A673 (cell line): ENCODE data around the gene CNP. TPM values are rescaled to one million over a fixed set of nuclear protein-coding genes. Genes with fewer than 3 reads are reported as not detected.

Experiments
- BruUV-seq: library from RNA; stranded (reverse); fragments of 400-500 nt; replicated peaks from 2 replicates; lab custom pipeline; 2021; lab: Mats Ljungman, UMichigan
- CTCF ChIA-PET: fragments of 300-600 bp; sonication (Branson Sonifier 250); formaldehyde crosslinking; loops from one replicate; lab custom pipeline; 2022; ENCODE audit warnings: antibody characterized with exemption; lab: Charles Lee
- POLR2A ChIA-PET: fragments of 300-600 bp; sonication (Branson Sonifier 250); formaldehyde crosslinking; loops from one replicate; lab custom pipeline; 2022; ENCODE audit warnings: antibody characterized with exemption; ENCODE audit not compliant: low non-redundant PET; lab: Charles Lee
- DNase-seq: peaks from one replicate; pipeline ENCODE4 v3.0.0-alpha.2; 2015; ENCODE audit warnings: low spot score
- H3K27ac ChIP-seq: fragments of 200-600 bp; sonication (generic); 2 replicates; pipeline ENCODE4 v1.5.1; 2016; ENCODE audit warnings: mixed run types, low read depth, mild to moderate bottlenecking, mixed read lengths, antibody characterized with exemption, low read length; ENCODE audit not compliant: poor library complexity, severe bottlenecking
- H3K27me3 ChIP-seq: fragments of 200-600 bp; sonication (generic); replicated peaks from 2 replicates; pipeline ENCODE4 v1.6.1; 2017; ENCODE audit warnings: mixed run types, low read depth, mild to moderate bottlenecking, mixed read lengths, antibody characterized with exemption, low read length; ENCODE audit not compliant: insufficient read depth, poor library complexity
- H3K36me3 ChIP-seq: fragments of 200-600 bp; sonication (generic); 2 replicates; pipeline ENCODE4 v1.6.1; 2016; ENCODE audit warnings: mixed run types, mild to moderate bottlenecking, mixed read lengths, antibody characterized with exemption, low read length; ENCODE audit not compliant: insufficient read depth, poor library complexity, severe bottlenecking
- H3K4me1 ChIP-seq: fragments of 200-600 bp; sonication (generic); 2 replicates; pipeline ENCODE4 v1.6.1; 2017; ENCODE audit warnings: mixed run types, mild to moderate bottlenecking, mixed read lengths, antibody characterized with exemption, low read length; ENCODE audit not compliant: insufficient read depth, poor library complexity, severe bottlenecking
- H3K4me3 ChIP-seq: fragments of 200-600 bp; sonication (generic); 2 replicates; pipeline ENCODE4 v1.5.1; 2016; ENCODE audit warnings: low read depth, mixed run types, mild to moderate bottlenecking, mixed read lengths, low read length; ENCODE audit not compliant: poor library complexity, severe bottlenecking
- H3K9me3 ChIP-seq: fragments of 200-600 bp; sonication (generic); 2 replicates; pipeline ENCODE4 v1.6.1; 2016; ENCODE audit warnings: mixed run types, low read depth, mild to moderate bottlenecking, mixed read lengths, antibody characterized with exemption, low read length; ENCODE audit not compliant: poor library complexity, severe bottlenecking
- EZH2 ChIP-seq: fragments of 200-600 bp; sonication (generic); IDR thresholded peaks from 2 replicates; pipeline ENCODE4 v1.6.1; 2017; ENCODE audit warnings: borderline replicate concordance, low read depth, mild to moderate bottlenecking, mixed read lengths, antibody characterized with exemption, low read length; ENCODE audit not compliant: poor library complexity, severe bottlenecking
- intact Hi-C: fragments of 100-400 bp; cut with micrococcal nuclease; formaldehyde crosslinking; loops from one replicate; pipeline ENCODE4 v1.10.0; 2022; ENCODE audit not compliant: unreplicated experiment
- total RNA-seq: library from RNA; stranded (reverse); gene quantifications from 2 replicates; pipeline ENCODE4 v1.2.3, GENCODE V29; 2021
- TF ChIP-seq, protein P1 (sequence below): fragments of 300-800, 200-600 bp; sonication (generic); conservative IDR thresholded peaks from 2 replicates; pipeline ENCODE4 v1.5.1; 2017; ENCODE audit warnings: low read depth, mild to moderate bottlenecking, antibody characterized with exemption, low read length, moderate library complexity, mixed read lengths

CNP gene
- total RNA-seq, 1 experiment from 2014 or later, result 55.6 TPM

DNA sequence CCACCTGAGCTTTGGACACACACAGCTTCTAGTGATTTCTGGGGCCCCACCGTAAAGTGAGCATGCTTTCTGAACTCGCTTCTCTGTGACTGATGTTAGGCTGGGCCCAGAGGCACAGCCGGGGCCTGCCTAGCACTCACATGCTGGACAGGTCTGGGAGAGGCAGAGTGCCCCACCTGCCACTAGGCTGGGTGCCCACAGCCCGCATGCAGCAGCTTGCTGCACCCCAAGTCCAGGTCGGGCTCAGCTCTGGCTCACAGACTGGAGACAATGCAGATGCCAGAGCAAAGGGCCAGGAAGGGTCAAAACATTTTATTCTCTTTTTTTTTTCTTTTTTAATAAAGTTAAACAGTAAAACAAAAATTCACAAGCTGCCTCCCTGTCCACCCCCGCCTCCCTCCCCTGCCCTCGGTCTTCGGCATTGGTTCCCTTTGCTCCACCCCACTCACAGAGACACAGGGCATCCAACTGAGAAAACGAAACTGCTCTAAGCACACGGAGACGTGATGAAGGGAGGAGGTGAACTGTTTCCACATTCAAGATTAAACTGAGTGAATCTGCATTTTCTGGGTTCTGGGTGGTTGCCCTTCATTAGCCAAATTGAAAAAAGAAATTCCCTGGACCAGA lies 9.7 kb downstream of the CNP start:
- no peaks in the 10 kb centered on the region for H3K9me3 ChIP-seq
- POLR2A ChIA-PET, result no interaction called here
- H3K36me3 ChIP-seq, result peaks cover 25% of the 10 kb centered on the region
- H3K4me1 ChIP-seq, result no peaks in the 10 kb centered on the region
- H3K4me3 ChIP-seq, result no peak overlapping the region
- no TSS peak for BruUV-seq
- no peak overlapping the region for H3K27ac ChIP-seq
- CTCF ChIA-PET, result no interaction called here
- no peak for DNase-seq
- intact Hi-C loops, result no loop called here
- TF ChIP-seq, protein P1, sequence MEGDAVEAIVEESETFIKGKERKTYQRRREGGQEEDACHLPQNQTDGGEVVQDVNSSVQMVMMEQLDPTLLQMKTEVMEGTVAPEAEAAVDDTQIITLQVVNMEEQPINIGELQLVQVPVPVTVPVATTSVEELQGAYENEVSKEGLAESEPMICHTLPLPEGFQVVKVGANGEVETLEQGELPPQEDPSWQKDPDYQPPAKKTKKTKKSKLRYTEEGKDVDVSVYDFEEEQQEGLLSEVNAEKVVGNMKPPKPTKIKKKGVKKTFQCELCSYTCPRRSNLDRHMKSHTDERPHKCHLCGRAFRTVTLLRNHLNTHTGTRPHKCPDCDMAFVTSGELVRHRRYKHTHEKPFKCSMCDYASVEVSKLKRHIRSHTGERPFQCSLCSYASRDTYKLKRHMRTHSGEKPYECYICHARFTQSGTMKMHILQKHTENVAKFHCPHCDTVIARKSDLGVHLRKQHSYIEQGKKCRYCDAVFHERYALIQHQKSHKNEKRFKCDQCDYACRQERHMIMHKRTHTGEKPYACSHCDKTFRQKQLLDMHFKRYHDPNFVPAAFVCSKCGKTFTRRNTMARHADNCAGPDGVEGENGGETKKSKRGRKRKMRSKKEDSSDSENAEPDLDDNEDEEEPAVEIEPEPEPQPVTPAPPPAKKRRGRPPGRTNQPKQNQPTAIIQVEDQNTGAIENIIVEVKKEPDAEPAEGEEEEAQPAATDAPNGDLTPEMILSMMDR, result no peak
- no peak for TF ChIP-seq EZH2
- H3K27me3 ChIP-seq, result no peaks in the 10 kb centered on the region

DNA sequence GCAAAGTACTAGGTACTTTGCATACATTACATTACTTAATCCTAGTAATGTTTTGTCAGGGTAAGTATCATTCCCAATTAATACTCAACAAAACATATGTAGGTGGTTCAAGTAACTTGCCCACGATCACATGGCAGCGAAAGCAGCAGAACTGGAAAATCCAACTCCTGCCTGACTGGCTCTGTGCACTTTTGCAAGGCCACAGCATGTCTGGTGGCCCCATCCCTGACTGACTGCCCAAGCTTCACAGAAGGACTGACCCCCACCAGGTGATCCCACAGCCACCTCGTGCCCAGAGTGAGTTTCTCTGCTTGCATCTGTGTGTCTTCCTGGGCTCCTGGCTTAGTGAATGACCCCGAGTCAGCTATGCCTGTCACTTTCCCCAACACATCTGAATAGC lies 11.4 kb downstream of the CNP start:
- Histone ChIP-seq H3K4me3 (no peak overlapping the region), H3K4me1 (no peaks in the 10 kb centered on the region), H3K27ac (no peak overlapping the region), H3K9me3 (no peaks in the 10 kb centered on the region), H3K27me3 (no peaks in the 10 kb centered on the region), H3K36me3 (peaks cover 29% of the 10 kb centered on the region)
- CTCF ChIA-PET, result no interaction called here
- no peak for DNase-seq
- intact Hi-C loops, result no loop called here
- no TSS peak for BruUV-seq
- TF ChIP-seq, protein P1, result no peak
- TF ChIP-seq EZH2, result no peak
- POLR2A ChIA-PET, result no interaction called here

DNA sequence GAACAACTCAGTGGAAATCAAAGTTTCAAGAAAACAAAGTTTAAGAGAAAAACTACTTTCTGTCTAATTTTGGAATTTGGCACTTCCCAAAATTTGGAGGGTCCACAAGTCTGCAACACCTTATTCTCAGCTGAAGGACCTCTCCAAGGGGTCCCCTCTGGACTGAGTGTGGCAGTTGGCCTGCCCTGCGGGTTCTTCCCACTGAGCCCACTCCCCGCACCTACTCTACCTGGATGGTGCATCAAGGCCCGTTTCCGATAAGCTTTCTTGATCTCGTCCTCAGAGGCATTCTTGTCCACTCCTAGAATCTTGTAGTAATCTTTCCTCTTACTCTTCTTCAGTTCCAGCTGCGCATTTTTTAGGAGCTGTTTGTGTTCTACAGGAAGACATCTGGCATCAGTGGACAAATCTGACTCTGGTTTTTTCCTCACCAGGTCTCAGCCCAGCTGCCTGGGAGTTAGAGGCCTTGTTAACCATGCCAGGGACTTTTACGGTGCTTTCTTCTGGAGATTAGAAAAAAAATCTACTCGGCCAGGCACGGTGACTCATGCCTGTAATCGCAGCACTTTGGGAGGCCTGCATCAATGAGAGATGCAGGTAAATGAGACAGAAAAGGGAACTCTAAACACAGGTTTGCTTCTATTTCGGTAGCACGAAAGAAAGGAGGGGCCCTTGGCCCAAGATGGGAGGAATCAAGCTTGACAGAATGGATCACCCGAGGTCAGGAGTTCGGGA lies 15.6 kb downstream of the CNP start:
- CTCF ChIA-PET, result no interaction called here
- no peak for DNase-seq
- no peak overlapping the region for H3K4me3 ChIP-seq
- POLR2A ChIA-PET, result no interaction called here
- TF ChIP-seq EZH2, result no peak
- TF ChIP-seq, protein P1, result no peak
- no peaks in the 10 kb centered on the region for H3K27me3 ChIP-seq
- H3K9me3 ChIP-seq, result no peaks in the 10 kb centered on the region
- no peaks in the 10 kb centered on the region for H3K4me1 ChIP-seq
- no peak overlapping the region for H3K27ac ChIP-seq
- BruUV-seq, result no TSS peak
- peaks cover 21% of the 10 kb centered on the region for H3K36me3 ChIP-seq
- intact Hi-C loops, result no loop called here
